ENCODE results near the gene PLEK. TPM values are rescaled to one million over a fixed set of nuclear protein-coding genes. Genes with fewer than 3 reads are reported as not detected.
A peak's percentile ranks its signal among the peaks of the same experiment; 100 is the strongest.

The PLEK gene
- total and polyA plus RNA-seq, 10 of the 15 experiments (the other 5 are each of a cell fraction or from before 2014, with no cell fraction given), result 229 to 804 (median 362) TPM

- TF ChIP-seq POLR2AphosphoS5 (IDR thresholded peaks at IDR 0.05; ENCODE audit: low read length) (peak; percentile 51; the same call in 1 of the 2 replicates), CBFB (IDR thresholded peaks at IDR 0.05; ENCODE audit: low read depth) (peak; percentile 84), PAX5 (IDR thresholded peaks at IDR 0.05; ENCODE audit: borderline replicate concordance, low read depth, low read length) (peak; percentile 76; the same call in 1 of the 2 replicates), ZNF274 (IDR thresholded peaks at IDR 0.05; ENCODE audit: insufficient read depth, insufficient read length) (no peak), RBBP5 (conservative IDR thresholded peaks at IDR 0.05) (no peak), KAT2A (conservative IDR thresholded peaks at IDR 0.05; ENCODE audit: control insufficient read depth, low read depth, low read length) (no peak), ZBTB11 (CRISPR knock-in tag; IDR thresholded peaks at IDR 0.05) (no peak), STAT3 (IDR thresholded peaks at IDR 0.05; ENCODE audit: low read depth, low read length) (no peak), TARDBP (IDR thresholded peaks at IDR 0.05; ENCODE audit: borderline replicate concordance) (no peak), ZNF622 (IDR thresholded peaks at IDR 0.05) (no peak), JUNB (IDR thresholded peaks at IDR 0.05) (peak; percentile 96), ZNF207 (IDR thresholded peaks at IDR 0.05; ENCODE audit: borderline replicate concordance) (no peak), LARP7 (IDR thresholded peaks at IDR 0.05) (no peak), RELA (IDR thresholded peaks at IDR 0.05; ENCODE audit: borderline replicate concordance, partially characterized antibody) (no peak), E2F8 (IDR thresholded peaks at IDR 0.05; ENCODE audit: low read depth, partially characterized antibody) (no peak), SUZ12 (IDR thresholded peaks at IDR 0.05; ENCODE audit: unreplicated experiment) (no peak), FOXM1 (IDR thresholded peaks at IDR 0.05; ENCODE audit: low read depth, low read length) (peak; percentile 95), KLF5 (IDR thresholded peaks at IDR 0.05; ENCODE audit: partially characterized antibody) (no peak), HDAC2 (IDR thresholded peaks at IDR 0.05) (no peak), DPF2 (IDR thresholded peaks at IDR 0.05) (peak; percentile 97), FOS (IDR thresholded peaks at IDR 0.05; ENCODE audit: borderline replicate concordance, extremely low read depth, insufficient read length) (no peak), MEF2A (IDR thresholded peaks at IDR 0.05; ENCODE audit: insufficient read depth, low read depth, low read length) (peak; percentile 89), E2F4 (IDR thresholded peaks at IDR 0.05; ENCODE audit: low read depth, low read length) (no peak), YY1 (IDR thresholded peaks at IDR 0.05; ENCODE audit: low read depth, low read length) (0 out of 2 replicates have a peak, but pooled peaks have one; percentile 40), FOXK2 (IDR thresholded peaks at IDR 0.05) (no peak)
Observed at GRCh38 chr2:68423966-68424650, 59.0 kb downstream of the PLEK start (continued).

Data from GM12878 (cell line).